HG02870 (cell line): ENCODE data around the gene ROBO1.
"Not testable (repeated sequence)": the region's sequence is repeated elsewhere in the genome, so short reads cannot be mapped to it uniquely, and the experiment has no call there.

Source experiments
- ATAC-seq: cut with Tn5 transposase; IDR thresholded peaks from one replicate; pipeline ENCODE4 v1.9.1; 2021; ENCODE audit warnings: mild to moderate bottlenecking, moderate library complexity; ENCODE audit not compliant: unreplicated experiment

ROBO1 gene

GRCh38 chr3:79317551-79318518, 450.0 kb downstream of the ROBO1 start:
- ATAC-seq, result no peak

- no peak for ATAC-seq
Measured at GRCh38 chr3:79314962-79315361, 452.8 kb downstream of the ROBO1 start.

DNA sequence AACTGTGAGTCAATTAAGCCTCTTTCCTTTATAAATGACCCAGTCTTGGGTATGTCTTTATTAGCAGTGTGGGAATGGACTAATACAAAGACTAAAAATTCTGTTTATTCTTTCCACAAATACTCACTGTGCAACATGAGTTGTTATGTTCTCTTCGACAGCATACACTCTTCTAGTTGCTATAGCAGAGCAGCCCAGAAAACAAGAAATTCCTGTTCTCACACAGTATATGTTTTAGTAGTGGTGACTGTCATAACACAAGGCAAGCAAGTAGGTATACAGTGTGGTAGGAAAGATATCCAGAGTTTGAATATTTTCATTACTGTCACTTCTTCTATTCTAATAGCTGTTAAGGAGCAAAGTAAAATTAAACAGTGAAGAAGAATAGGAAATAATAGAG, 453.3 kb downstream of the ROBO1 start:
- ATAC-seq, result no peak

DNA sequence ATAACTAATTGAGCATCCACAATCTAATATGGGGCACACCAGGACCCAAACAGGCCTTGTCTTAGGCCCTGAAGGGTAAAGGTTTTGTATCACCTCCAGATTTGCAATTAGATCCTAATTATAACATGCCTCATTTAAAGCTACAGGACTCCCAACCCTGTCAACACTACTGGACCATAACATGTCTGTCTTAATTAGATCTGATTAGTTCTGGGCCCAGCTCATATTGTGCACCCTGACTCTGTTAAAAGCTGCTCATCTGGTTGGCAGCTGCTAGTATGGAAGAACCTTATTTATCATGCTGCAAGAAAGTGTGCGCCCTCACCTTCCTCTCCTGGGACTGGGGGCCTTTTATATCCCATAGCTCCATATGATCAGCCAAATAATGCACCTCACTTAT, 457.8 kb downstream of the ROBO1 start:
- ATAC-seq, result no peak

DNA sequence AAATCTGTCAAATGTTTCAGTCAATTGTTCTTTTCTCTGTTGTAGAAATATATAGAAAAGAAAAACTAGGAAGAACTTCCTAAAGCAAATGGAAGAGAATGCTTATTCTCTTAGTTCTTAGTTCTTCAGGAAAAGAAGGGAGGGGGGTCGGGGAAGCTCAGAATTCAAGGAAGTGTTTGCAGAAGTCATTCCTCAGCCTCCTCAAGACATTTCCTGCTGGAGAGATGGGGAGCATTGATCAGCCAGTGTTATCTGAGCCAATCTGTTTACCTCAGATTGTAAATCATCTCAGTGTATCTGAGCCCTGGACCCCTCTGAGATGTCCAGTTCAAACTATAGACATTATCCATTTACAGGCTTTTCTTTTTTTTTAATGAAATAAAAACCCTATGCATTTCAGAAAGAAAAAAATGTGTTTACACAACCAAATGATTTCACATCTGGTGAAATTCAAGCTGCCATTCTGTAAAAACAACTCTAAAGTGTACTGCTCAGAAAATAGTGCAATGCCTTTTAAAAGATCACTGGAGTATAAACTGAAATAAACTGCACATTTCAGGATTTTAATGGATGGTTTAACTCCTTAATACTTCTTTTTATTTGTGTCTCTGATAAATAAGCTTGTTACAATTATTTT, 460.7 kb downstream of the ROBO1 start:
- no peak for ATAC-seq

- ATAC-seq, result not testable (repeated sequence)
Measured at GRCh38 chr3:79299949-79300635, 467.7 kb downstream of the ROBO1 start.

GRCh38 chr3:79297245-79297960, 470.4 kb downstream of the ROBO1 start:
- no peak for ATAC-seq

GRCh38 chr3:79286882-79287281, 480.9 kb downstream of the ROBO1 start:
- ATAC-seq, result no peak

DNA sequence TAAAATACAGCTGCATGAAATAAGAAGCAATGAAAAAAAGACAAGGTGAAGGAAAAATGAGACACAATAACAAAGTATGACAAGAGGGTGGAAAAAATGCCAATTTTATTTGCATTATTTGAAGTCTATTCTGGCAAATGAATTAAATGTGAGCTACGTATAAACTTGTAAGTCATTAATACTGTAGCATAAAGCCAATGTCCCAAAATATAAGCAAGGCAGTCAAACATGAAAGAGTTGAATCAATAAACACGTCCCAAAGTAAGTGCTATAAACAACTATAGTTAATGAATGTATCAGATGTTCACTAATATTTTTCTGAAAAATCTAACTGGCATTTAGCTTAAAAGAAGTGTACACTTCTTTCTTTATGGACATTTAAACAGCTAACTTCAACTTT, 481.9 kb downstream of the ROBO1 start:
- ATAC-seq, result no peak

DNA sequence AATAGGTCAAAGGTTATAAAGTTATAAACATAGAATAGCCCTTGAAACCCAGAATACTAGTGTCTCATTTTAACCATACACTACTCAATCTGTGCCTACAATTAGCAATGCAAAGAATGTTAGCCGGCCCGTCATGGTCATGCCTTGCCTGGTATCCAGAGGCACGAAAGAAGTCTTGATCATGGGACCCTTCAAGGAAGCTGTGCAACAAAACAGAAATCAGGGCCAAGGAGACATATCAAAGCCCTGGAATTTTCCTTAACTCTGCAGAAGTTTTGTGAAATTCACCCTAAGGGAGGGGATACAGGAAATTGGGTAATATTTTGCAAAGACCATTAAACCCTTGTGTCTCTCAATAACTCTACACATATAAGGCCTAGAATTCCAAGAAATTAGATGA, 482.4 kb downstream of the ROBO1 start:
- no peak for ATAC-seq

GRCh38 chr3:79284781-79285180, 483.0 kb downstream of the ROBO1 start:
- no peak for ATAC-seq

DNA sequence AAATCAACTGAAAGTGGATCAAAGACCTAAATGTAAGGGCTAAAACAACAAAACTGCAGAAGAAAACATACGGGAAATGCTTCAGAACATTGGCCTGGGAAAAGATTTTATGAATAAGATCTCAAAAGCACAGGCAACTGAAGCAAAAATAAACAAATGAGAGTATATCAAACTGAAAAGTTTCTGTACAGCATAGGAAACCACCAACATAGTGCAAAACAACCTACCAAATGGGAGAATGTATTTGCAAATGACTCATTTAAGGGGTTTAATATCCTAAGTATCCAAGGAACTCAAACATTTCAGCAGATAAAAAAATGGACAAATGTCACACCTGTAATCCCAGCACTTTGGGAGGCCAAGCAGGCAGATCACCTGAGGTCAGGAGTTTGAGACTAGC, 489.1 kb downstream of the ROBO1 start:
- no peak for ATAC-seq

GRCh38 chr3:79268422-79268821, 499.4 kb downstream of the ROBO1 start:
- ATAC-seq, result no peak

GRCh38 chr3:79264892-79265291, 502.9 kb downstream of the ROBO1 start:
- ATAC-seq, result no peak

DNA sequence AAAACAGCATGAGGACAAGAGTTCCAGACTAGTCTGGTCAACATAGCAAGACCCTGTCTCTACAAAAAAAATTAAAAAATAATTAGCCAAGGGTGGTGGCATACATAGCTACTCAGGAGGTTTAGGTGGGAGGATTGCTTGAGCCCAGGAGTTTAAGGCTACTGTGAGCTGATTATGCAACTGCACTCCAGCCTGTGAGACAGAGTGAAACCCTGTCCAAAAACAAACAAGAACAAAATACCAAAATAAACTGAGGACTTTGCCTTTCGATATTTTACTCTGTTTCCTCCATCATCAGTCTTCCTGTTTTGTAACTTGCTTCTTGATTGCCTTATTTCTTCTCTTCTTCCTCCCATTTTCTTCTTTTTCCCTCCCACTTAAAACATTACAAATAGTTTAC, 504.4 kb downstream of the ROBO1 start:
- ATAC-seq, result no peak

GRCh38 chr3:79258479-79258878, 509.3 kb downstream of the ROBO1 start:
- no peak for ATAC-seq

DNA sequence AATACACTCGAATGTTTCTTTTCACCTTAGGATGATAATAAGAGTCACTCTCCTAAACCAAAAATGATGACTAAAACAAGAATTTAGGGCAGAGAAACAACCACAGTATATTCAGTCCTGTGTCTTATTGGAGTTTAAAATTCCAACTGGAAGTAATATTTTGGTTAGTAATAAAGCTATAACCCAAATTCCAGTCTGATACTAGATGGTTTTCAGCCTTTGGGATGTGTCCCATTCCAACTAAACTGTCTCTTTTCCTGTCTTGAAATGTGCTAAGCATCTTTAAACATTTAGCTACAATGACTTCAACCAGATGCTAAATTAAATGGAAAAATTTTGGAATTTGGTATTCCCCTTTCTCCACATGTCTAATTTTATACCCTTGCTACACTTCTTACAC, 510.0 kb downstream of the ROBO1 start:
- no peak for ATAC-seq

DNA sequence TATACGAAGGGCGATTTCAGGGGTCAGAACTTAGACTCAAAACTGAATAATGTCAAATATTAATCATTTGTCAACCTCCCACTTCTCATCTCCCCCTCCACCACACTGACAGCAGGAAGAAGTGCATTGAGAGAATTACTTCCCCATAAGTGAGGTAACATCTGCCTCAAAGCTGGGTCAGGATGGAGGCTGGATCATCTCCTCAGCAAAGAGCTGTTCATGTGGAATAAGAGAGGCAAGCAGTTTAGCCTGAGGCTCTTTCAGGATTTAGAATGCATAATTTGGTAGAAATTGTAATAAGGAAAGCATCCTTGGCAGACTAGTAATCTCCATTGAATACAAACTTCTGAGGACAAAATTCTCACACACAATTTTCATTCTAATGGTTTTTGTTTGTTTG, 512.1 kb downstream of the ROBO1 start:
- no peak for ATAC-seq

GRCh38 chr3:79255292-79255691, 512.5 kb downstream of the ROBO1 start:
- ATAC-seq, result no peak

GRCh38 chr3:79253704-79254103, 514.1 kb downstream of the ROBO1 start:
- ATAC-seq, result no peak

DNA sequence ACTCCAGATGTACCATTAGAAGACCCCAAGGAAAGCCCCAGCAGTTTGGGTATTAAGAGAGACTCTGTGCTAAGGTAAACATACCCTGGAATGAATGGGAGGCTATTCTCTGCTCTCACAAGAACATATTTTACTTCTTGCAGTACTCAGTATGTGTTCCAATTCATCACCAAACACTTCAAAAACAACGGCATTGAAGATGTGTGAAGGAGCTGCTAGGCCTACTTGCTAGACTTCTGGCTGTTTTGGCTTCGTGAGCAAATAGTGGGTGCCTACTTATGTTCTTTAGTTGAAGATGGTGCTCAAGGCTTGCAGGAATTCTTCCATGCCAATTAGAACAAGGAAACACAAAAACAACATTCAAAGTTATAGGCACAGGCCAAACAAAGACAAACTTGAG, 514.5 kb downstream of the ROBO1 start:
- ATAC-seq, result no peak
